ENCODE data around the gene NDP.

NDP gene

GRCh38 chrX:43973249-43974099, at the start of gene NDP:
NDP (minus strand) TSS chrX:43973390; CDS start chrX:43958645, 14,745 bp downstream.
- no peak for DNase-seq

- DNase-seq, result no peak
Measured at GRCh38 chrX:44022964-44023363, 49.8 kb upstream of the NDP start.

GRCh38 chrX:44020693-44021092, 47.5 kb upstream of the NDP start:
- DNase-seq, result no peak

- DNase-seq, result no peak
Measured at GRCh38 chrX:44019911-44020310, 46.7 kb upstream of the NDP start.

- no peak for DNase-seq
Measured at GRCh38 chrX:44017676-44018075, 44.5 kb upstream of the NDP start.

- no peak for DNase-seq
Measured at GRCh38 chrX:44016906-44017305, 43.7 kb upstream of the NDP start.

GRCh38 chrX:44012484-44013096, 39.4 kb upstream of the NDP start:
- peak; percentile 71 to 85 for DNase-seq

- DNase-seq, result no peak
Measured at GRCh38 chrX:44011506-44011905, 38.3 kb upstream of the NDP start.

GRCh38 chrX:44010626-44011025, 37.4 kb upstream of the NDP start:
- no peak for DNase-seq

GRCh38 chrX:44006081-44006480, 32.9 kb upstream of the NDP start:
- no peak for DNase-seq

- DNase-seq, result no peak
Measured at GRCh38 chrX:44003975-44004374, 30.8 kb upstream of the NDP start.

- DNase-seq, result no peak
Measured at GRCh38 chrX:44002567-44002966, 29.4 kb upstream of the NDP start.

GRCh38 chrX:43998374-43998773, 25.2 kb upstream of the NDP start:
- DNase-seq, result no peak

- DNase-seq, result no peak
Measured at GRCh38 chrX:43996491-43996890, 23.3 kb upstream of the NDP start.

- DNase-seq, result no peak
Measured at GRCh38 chrX:43986083-43986482, 12.9 kb upstream of the NDP start.

GRCh38 chrX:43985511-43985910, 12.3 kb upstream of the NDP start:
- DNase-seq, result no peak

- no peak for DNase-seq
Measured at GRCh38 chrX:43978226-43978625, 5.0 kb upstream of the NDP start.

- no peak for DNase-seq
Measured at GRCh38 chrX:43976205-43976604, 3.0 kb upstream of the NDP start.

GRCh38 chrX:43975796-43976195, 2.6 kb upstream of the NDP start:
- no peak for DNase-seq

GRCh38 chrX:43974741-43975465, 1.7 kb upstream of the NDP start:
- DNase-seq, result no peak

- no peak for DNase-seq
Measured at GRCh38 chrX:43974100-43974475, 898 bp upstream of the NDP start.

GRCh38 chrX:43971966-43972961, 926 bp downstream of the NDP start:
- DNase-seq, result no peak

- no peak for DNase-seq
Measured at GRCh38 chrX:43970528-43970927, 2.7 kb downstream of the NDP start.
